Measurements from ENCODE around the gene ANGPTL2.
A peak's percentile ranks its signal among the peaks of the same experiment; 100 is the strongest.

Gene ANGPTL2

GRCh38 chr9:127074561-127075548 lies 47.6 kb downstream of the ANGPTL2 start:
- DNase-seq = peak; percentile 90

GRCh38 chr9:127067603-127068220 lies 54.7 kb downstream of the ANGPTL2 start:
- DNase-seq = no peak

- DNase-seq = no peak
Observed at GRCh38 chr9:127066851-127067136, 55.6 kb downstream of the ANGPTL2 start.

- DNase-seq = no peak
Observed at GRCh38 chr9:127066060-127066850, 56.2 kb downstream of the ANGPTL2 start.

- no peak for DNase-seq
Observed at GRCh38 chr9:127065592-127065991, 56.8 kb downstream of the ANGPTL2 start.

- DNase-seq = no peak
Observed at GRCh38 chr9:127064335-127064734, 58.1 kb downstream of the ANGPTL2 start.

GRCh38 chr9:127061411-127061810 lies 61.0 kb downstream of the ANGPTL2 start:
- no peak for DNase-seq

- DNase-seq = no peak
Observed at GRCh38 chr9:127059765-127060361, 62.6 kb downstream of the ANGPTL2 start.

GRCh38 chr9:127059030-127059429 lies 63.4 kb downstream of the ANGPTL2 start:
- DNase-seq = no peak

- peak; percentile 66 for DNase-seq
Observed at GRCh38 chr9:127058645-127059021, 63.8 kb downstream of the ANGPTL2 start.

GRCh38 chr9:127058011-127058644 lies 64.3 kb downstream of the ANGPTL2 start:
- no peak for DNase-seq

- no peak for DNase-seq
Observed at GRCh38 chr9:127056446-127056845, 66.0 kb downstream of the ANGPTL2 start.

GRCh38 chr9:127055745-127056402 lies 66.6 kb downstream of the ANGPTL2 start:
- DNase-seq = peak; percentile 42

- no peak for DNase-seq
Observed at GRCh38 chr9:127053960-127054359, 68.5 kb downstream of the ANGPTL2 start.

- no peak for DNase-seq
Observed at GRCh38 chr9:127053057-127053821, 69.2 kb downstream of the ANGPTL2 start.

- DNase-seq = no peak
Observed at GRCh38 chr9:127051881-127052595, 70.4 kb downstream of the ANGPTL2 start.

GRCh38 chr9:127050591-127051001 lies 71.8 kb downstream of the ANGPTL2 start:
- DNase-seq = no peak

GRCh38 chr9:127050152-127050551 lies 72.3 kb downstream of the ANGPTL2 start:
- DNase-seq = peak; percentile 57

- DNase-seq = no peak
Observed at GRCh38 chr9:127049581-127049980, 72.9 kb downstream of the ANGPTL2 start.

- DNase-seq = no peak
Observed at GRCh38 chr9:127049044-127049443, 73.4 kb downstream of the ANGPTL2 start.

- DNase-seq = no peak
Observed at GRCh38 chr9:127047971-127048370, 74.5 kb downstream of the ANGPTL2 start.

Measured in NCI-H69 (cell line).